Kidney epithelial cell (primary cell): ENCODE measurements around the gene ABCA7. TPM values are rescaled to one million over a fixed set of nuclear protein-coding genes. Genes with fewer than 3 reads are reported as not detected.

ENCODE experiments used
- DNase-seq: peaks from one replicate; pipeline ENCODE4 v3.0.0-alpha.2; 2010; ENCODE audit warnings: low read depth
- H3K27me3 ChIP-seq: 2 replicates; pipeline ENCODE4 v1.6.0; 2011; ENCODE audit warnings: low read length; ENCODE audit not compliant: control insufficient read depth, insufficient read depth
- H3K36me3 ChIP-seq: 2 replicates; pipeline ENCODE4 v1.5.1; 2011; ENCODE audit warnings: low read length; ENCODE audit not compliant: control insufficient read depth, insufficient read depth
- H3K4me3 ChIP-seq: 2 replicates; pipeline ENCODE4 v1.5.1; 2011; ENCODE audit warnings: low read depth, mild to moderate bottlenecking, control low read depth, low read length
- CTCF ChIP-seq: IDR thresholded peaks from 2 replicates; pipeline ENCODE4 v1.5.1; 2011; ENCODE audit warnings: mild to moderate bottlenecking, moderate library complexity, low read length, control low read depth, inconsistent platforms; ENCODE audit not compliant: insufficient read depth, poor library complexity, severe bottlenecking
- total RNA-seq: library from RNA; depleted of rRNA; stranded (reverse); fragments of >200 nt; gene quantifications from 2 replicates; pipeline ENCODE4 v1.2.3, GENCODE V29; 2015

Gene ABCA7
- total RNA-seq, 1 donor from 2014 or later = 16.4 TPM

GRCh38 chr19:992670-993055 lies 47.2 kb upstream of the ABCA7 start:
- DNase-seq = no peak
- no peaks in the 10 kb centered on the region for H3K36me3 ChIP-seq
- peaks cover 15% of the 10 kb centered on the region for H3K27me3 ChIP-seq
- TF ChIP-seq CTCF = no peak
- H3K4me3 ChIP-seq = no peak overlapping the region

- no peaks in the 10 kb centered on the region for H3K36me3 ChIP-seq
These were observed 46.5 kb upstream of the ABCA7 start for GRCh38 chr19:993361-993830.

GRCh38 chr19:993831-994393 lies 46.0 kb upstream of the ABCA7 start:
- no peak for DNase-seq
- no peaks in the 10 kb centered on the region for H3K36me3 ChIP-seq
- no peak for TF ChIP-seq CTCF

More at GRCh38 chr19:993361-993830, 46.5 kb upstream of the ABCA7 start:
- DNase-seq = no peak
- TF ChIP-seq CTCF = no peak
- Histone ChIP-seq H3K4me3 (no peak overlapping the region), H3K27me3 (peaks cover 22% of the 10 kb centered on the region)

GRCh38 chr19:994516-994915 lies 45.4 kb upstream of the ABCA7 start:
- Histone ChIP-seq H3K4me3 (no peak overlapping the region), H3K36me3 (no peaks in the 10 kb centered on the region), H3K27me3 (peaks cover 33% of the 10 kb centered on the region)
- no peak for TF ChIP-seq CTCF
- no peak for DNase-seq

More at GRCh38 chr19:993831-994393, 46.0 kb upstream of the ABCA7 start:
- no peak overlapping the region for H3K4me3 ChIP-seq
- peaks cover 27% of the 10 kb centered on the region for H3K27me3 ChIP-seq

- DNase-seq = no peak
- no peak for TF ChIP-seq CTCF
- H3K4me3 ChIP-seq = no peak overlapping the region
These were observed 44.7 kb upstream of the ABCA7 start for GRCh38 chr19:995051-995827.

More at GRCh38 chr19:995051-995827, 44.7 kb upstream of the ABCA7 start:
- peaks cover 37% of the 10 kb centered on the region for H3K27me3 ChIP-seq
- H3K36me3 ChIP-seq = no peaks in the 10 kb centered on the region
